Spleen (tissue), 11 donors: ENCODE measurements around the gene RAD51B. TPM values are rescaled to one million over a fixed set of nuclear protein-coding genes. Genes with fewer than 3 reads are reported as not detected.

Experiments used
- DNase-seq: peaks from one replicate; pipeline ENCODE4 v3.0.0-alpha.2; 2020
- H3K27ac ChIP-seq, 8 donors: fragments of 200-600 bp; sonication (generic) in 7 of 8; 1 replicate in 4 of 8; 2 replicates in 4 of 8; pipeline versions ENCODE4 v1.5.0 to v1.8.0; 2016 to 2021; ENCODE audit warnings: inconsistent platforms in 4 of 8, mild to moderate bottlenecking in 4 of 8, moderate library complexity in 1 of 8
- H3K27me3 ChIP-seq, 7 donors: fragments of 200-600 bp; sonication (generic) in 6 of 7; replicated peaks in 1 of 7; 1 replicate in 4 of 7; 2 replicates in 3 of 7; pipeline versions ENCODE4 v1.5.0 to v1.8.0; 2016 to 2021; ENCODE audit warnings: inconsistent platforms in 3 of 7, mild to moderate bottlenecking in 1 of 7
- H3K36me3 ChIP-seq, 6 donors: fragments of 200-600 bp; sonication (generic) in 5 of 6; 1 replicate in 4 of 6; 2 replicates in 2 of 6; pipeline versions ENCODE4 v1.5.0 to v1.8.0; 2016 to 2021; ENCODE audit warnings: inconsistent platforms in 2 of 6
- H3K4me1 ChIP-seq, 6 donors: fragments of 200-600 bp; sonication (generic) in 5 of 6; 1 replicate in 3 of 6; 2 replicates in 3 of 6; pipeline versions ENCODE4 v1.5.0 to v1.8.0; 2016 to 2021; ENCODE audit warnings: inconsistent platforms in 3 of 6
- H3K4me3 ChIP-seq, 8 donors: fragments of 200-600 bp; sonication (generic) in 7 of 8; 1 replicate in 4 of 8; 2 replicates in 4 of 8; pipeline versions ENCODE4 v1.5.0 to v1.8.0; 2016 to 2021; ENCODE audit warnings: inconsistent platforms in 4 of 8, mild to moderate bottlenecking in 4 of 8, moderate library complexity in 2 of 8
- H3K9me3 ChIP-seq, 8 donors: fragments of 200-600 bp; sonication (generic) in 7 of 8; 1 replicate in 4 of 8; 2 replicates in 4 of 8; pipeline versions ENCODE4 v1.5.0 to v1.8.0; 2016 to 2021; ENCODE audit warnings: inconsistent platforms in 4 of 8
- POLR2A ChIP-seq, 3 donors: fragments of 450-650 bp; IDR thresholded peaks; one replicate each; pipeline ENCODE4 v1.5.1; 2017; ENCODE audit warnings: antibody characterized with exemption in 3 of 3, mild to moderate bottlenecking in 1 of 3
- POLR2AphosphoS5 ChIP-seq, 3 donors: sonication (generic); formaldehyde crosslinking; IDR thresholded peaks; one replicate each; pipeline ENCODE4 v1.5.1; 2017; ENCODE audit warnings: antibody characterized with exemption in 3 of 3
- WGBS, 5 donors: extraction: QIAGEN DNeasy Blood & Tissue Kit in 3 of 5; methylation state at CpG; one replicate each; pipeline versions ENCODE4 v1.1.5 to v1.1.7; 2013 to 2018; 5-methylcytosine and 5-hydroxymethylcytosine counted together
- intact Hi-C: fragments of 100-400 bp; cut with DNase I; formaldehyde crosslinking; loops from one replicate; pipeline ENCODE4 v1.15.0; 2023; ENCODE audit warnings: low total_unique reads
- polyA plus RNA-seq, 3 donors: library from polyadenylated mRNA; stranded (reverse); fragments of 200-250 nt; gene quantifications; one replicate each; pipeline ENCODE4 v1.2.1, GENCODE V29; 2013
- total RNA-seq, 7 donors: library from RNA; depleted of rRNA in 3 of 7; stranded (reverse); fragments of >200 nt in 3 of 7; fragmentation: NEBNext Ultra II Directional in 4 of 7; extraction: Animal tissue kit (Norgen Biotek cat#: 25700) in 4 of 7; gene quantifications; one replicate each; pipeline versions ENCODE4 v1.1.0 to v1.2.1, GENCODE V29; 2016 to 2021
- TF ChIP-seq, protein P1 (sequence below), 11 experiments: fragments of 200-600 bp in 7 of 11; fragments of 450-650 bp in 4 of 11; sonication (generic) in 4 of 11; IDR thresholded peaks in 8 of 11; conservative IDR thresholded peaks in 3 of 11; 1 replicate in 7 of 11; 2 replicates in 4 of 11; pipeline versions ENCODE4 v1.4.0 to v1.8.0; 2016 to 2021; ENCODE audit warnings: antibody characterized with exemption in 11 of 11, inconsistent platforms in 4 of 11, mild to moderate bottlenecking in 1 of 11
- donor health status: healthy with polysubstance abuse.
- donor health status: DM: no; HTN: no; CAD: no; lungs with moderate emphysema.
- donor health status: DM: no; HTN: no; CAD: no.
- donor health status: Bipolar disorder and iron deficiency.
- donor health status: healthy.
- donor health status: DM: no; HTN: no; CAD: no.
- donor health status: DM: yes; HTN: yes; CAD: no.

RAD51B gene
- total and polyA plus RNA-seq, 10 donors: 4.2 to 43.7 (median 29.8) TPM

- 91 to 96% (median 94%) methylated on average over 15 to 17 of the region's 17 CpGs for WGBS, 5 donors
- Histone ChIP-seq H3K27ac (no peak overlapping the region), H3K4me3 (no peak overlapping the region), H3K36me3 (peaks cover 0 to 7% (median 0%) of the 10 kb centered on the region in 6 donors), H3K9me3 (peaks cover 0 to 26% (median 13%) of the 10 kb centered on the region in 8 donors), H3K4me1 (no peaks in the 10 kb centered on the region), H3K27me3 (no peaks in the 10 kb centered on the region)
- intact Hi-C loops: no loop called here
- DNase-seq: no peak
- TF ChIP-seq POLR2A (IDR thresholded peaks at IDR 0.05): no peak
- TF ChIP-seq, protein P1, sequence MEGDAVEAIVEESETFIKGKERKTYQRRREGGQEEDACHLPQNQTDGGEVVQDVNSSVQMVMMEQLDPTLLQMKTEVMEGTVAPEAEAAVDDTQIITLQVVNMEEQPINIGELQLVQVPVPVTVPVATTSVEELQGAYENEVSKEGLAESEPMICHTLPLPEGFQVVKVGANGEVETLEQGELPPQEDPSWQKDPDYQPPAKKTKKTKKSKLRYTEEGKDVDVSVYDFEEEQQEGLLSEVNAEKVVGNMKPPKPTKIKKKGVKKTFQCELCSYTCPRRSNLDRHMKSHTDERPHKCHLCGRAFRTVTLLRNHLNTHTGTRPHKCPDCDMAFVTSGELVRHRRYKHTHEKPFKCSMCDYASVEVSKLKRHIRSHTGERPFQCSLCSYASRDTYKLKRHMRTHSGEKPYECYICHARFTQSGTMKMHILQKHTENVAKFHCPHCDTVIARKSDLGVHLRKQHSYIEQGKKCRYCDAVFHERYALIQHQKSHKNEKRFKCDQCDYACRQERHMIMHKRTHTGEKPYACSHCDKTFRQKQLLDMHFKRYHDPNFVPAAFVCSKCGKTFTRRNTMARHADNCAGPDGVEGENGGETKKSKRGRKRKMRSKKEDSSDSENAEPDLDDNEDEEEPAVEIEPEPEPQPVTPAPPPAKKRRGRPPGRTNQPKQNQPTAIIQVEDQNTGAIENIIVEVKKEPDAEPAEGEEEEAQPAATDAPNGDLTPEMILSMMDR (IDR thresholded peaks at IDR 0.05 in 8 of 11, conservative IDR thresholded peaks at IDR 0.05 in 3 of 11): no peak
- TF ChIP-seq POLR2AphosphoS5 (IDR thresholded peaks at IDR 0.05): no peak
Measured at GRCh38 chr14:67846029-67846610, 26.5 kb downstream of the RAD51B start.

DNA sequence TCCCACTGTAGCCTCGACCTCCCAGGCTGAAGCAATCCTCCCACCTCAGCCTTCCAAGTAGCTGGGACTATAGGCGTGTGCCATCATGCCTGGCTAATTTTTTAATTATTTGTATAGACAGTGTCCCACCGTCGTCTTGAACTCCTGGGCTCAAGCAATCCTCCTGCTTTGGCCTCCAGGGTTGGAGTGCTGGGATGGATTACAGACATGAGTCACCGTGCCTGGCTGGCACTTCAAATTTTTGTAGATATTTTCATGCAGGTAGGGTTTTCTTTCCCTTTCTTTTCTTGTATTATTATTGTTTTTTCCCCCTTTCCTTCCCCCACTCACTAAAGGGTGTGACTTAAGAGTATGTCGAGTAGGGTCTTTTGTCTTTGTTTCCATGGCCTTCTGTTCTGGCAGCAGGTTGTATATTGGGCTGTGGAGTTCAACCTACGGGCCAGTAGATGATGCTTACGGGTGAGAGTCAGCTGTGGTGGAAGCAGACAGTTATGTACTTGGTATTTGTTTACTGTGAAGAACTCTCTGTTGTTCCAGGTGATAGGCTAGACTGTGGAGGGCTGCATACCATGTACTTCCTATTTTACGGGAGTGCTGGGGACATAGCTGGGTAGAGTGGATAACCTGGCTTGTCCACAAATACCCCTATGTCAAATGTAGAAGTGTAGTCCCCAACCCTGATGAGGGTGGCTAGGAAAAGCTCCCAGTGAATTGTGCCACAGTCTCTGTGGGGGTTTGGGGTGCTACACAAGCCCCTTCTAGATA, 30.7 kb downstream of the RAD51B start:
- Histone ChIP-seq H3K27me3 (no peaks in the 10 kb centered on the region), H3K9me3 (peaks cover 0 to 24% (median 13%) of the 10 kb centered on the region in 8 donors), H3K27ac (no peak overlapping the region), H3K36me3 (peaks cover 0 to 7% (median 0%) of the 10 kb centered on the region in 6 donors), H3K4me3 (no peak overlapping the region), H3K4me1 (peaks cover 0 to 31% (median 0%) of the 10 kb centered on the region in 6 donors)
- intact Hi-C loops: no loop called here
- 78 to 96% (median 91%) methylated on average over 9 of the region's 9 CpGs for WGBS, 5 donors
- no peak for DNase-seq
- TF ChIP-seq, protein P1 (IDR thresholded peaks at IDR 0.05 in 8 of 11, conservative IDR thresholded peaks at IDR 0.05 in 3 of 11): no peak
- TF ChIP-seq POLR2A (IDR thresholded peaks at IDR 0.05) (no peak), POLR2AphosphoS5 (IDR thresholded peaks at IDR 0.05) (no peak)

DNA sequence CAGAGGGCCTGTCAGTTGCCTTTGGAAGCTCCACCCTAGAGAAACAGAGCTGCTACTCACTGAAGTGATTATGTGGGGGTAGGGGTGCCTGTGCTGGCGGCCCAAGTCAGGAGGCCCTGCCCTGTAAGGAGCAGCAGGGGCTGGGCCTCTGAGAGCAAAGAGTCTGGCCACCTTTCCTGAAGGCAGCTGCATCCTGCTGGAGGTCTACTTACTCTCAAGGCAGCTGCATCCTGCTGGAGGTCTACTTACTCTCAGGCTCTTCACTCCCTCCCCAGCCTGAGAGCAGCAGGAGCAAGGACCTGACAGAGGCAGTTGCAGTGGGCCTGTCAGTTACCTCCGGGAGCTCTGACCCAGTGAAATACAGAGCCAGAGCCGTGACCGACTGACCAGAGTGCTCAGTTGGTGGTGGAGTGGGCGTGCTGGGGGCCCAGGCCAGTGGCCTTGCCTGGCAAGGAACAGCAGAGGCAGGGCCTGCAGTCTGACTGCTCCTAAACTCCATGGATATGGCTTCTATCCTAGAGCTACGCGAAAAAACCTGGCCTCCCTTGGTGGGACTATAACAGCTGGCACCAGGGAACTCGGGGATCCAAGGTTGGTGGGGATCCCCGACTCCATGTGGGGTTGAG, 32.3 kb downstream of the RAD51B start:
- peak overlapping the region in 3 of 8 donors; percentile 56 to 92 (median 88) for H3K27ac ChIP-seq
- intact Hi-C loops: no loop called here
- DNase-seq: no peak
- H3K4me1 ChIP-seq: peaks cover 0 to 31% (median 0%) of the 10 kb centered on the region in 6 donors
- H3K9me3 ChIP-seq: peaks cover 0 to 21% (median 13%) of the 10 kb centered on the region in 8 donors
- TF ChIP-seq POLR2AphosphoS5 (IDR thresholded peaks at IDR 0.05) (no peak), POLR2A (IDR thresholded peaks at IDR 0.05) (no peak)
- WGBS, 5 donors: 63 to 100% (median 69%) methylated on average over 1 to 9 of the region's 9 CpGs
- H3K27me3 ChIP-seq: no peaks in the 10 kb centered on the region
- no peaks in the 10 kb centered on the region for H3K36me3 ChIP-seq
- H3K4me3 ChIP-seq: peak overlapping the region in 1 of 8 donors; percentile 57

- intact Hi-C loops: no loop called here
- Histone ChIP-seq H3K4me1 (peaks cover 0 to 31% (median 0%) of the 10 kb centered on the region in 6 donors), H3K4me3 (peak overlapping the region in 1 of 8 donors; percentile 57), H3K27ac (peak overlapping the region in 7 of 8 donors; percentile 56 to 92 (median 76)), H3K36me3 (peaks cover 0 to 4% (median 0%) of the 10 kb centered on the region in 6 donors), H3K27me3 (no peaks in the 10 kb centered on the region), H3K9me3 (peaks cover 0 to 15% (median 10%) of the 10 kb centered on the region in 8 donors)
- TF ChIP-seq POLR2AphosphoS5 (IDR thresholded peaks at IDR 0.05) (no peak), POLR2A (IDR thresholded peaks at IDR 0.05) (no peak)
- TF ChIP-seq, protein P1 (IDR thresholded peaks at IDR 0.05 in 8 of 11, conservative IDR thresholded peaks at IDR 0.05 in 3 of 11): no peak
- no peak for DNase-seq
Measured at GRCh38 chr14:67852926-67853604, 33.5 kb downstream of the RAD51B start.
